ENCODE measurements around the gene ZNF557. TPM values are rescaled to one million over a fixed set of nuclear protein-coding genes. Genes with fewer than 3 reads are reported as not detected.

ZNF557 gene
- total RNA-seq, 2 experiments from 2014 or later, result 16.5 to 16.7 TPM

- no peak for DNase-seq
- no peak overlapping the region for H3K27ac Mint-ChIP-seq
- POLR2A ChIA-PET, result no interaction called here
Measured at GRCh38 chr19:7083076-7083956, 13.8 kb downstream of the ZNF557 start.

GRCh38 chr19:7088999-7089398, 19.5 kb downstream of the ZNF557 start:
- H3K27me3 Mint-ChIP-seq (ENCODE audit: low read depth), result no peaks in the 10 kb centered on the region
- ChIA-PET POLR2A (no interaction called here), CTCF (interaction anchor here (1.2 kb wide), 1 partner anchor 125 kb away, joined by 3 read pairs; no protein-coding TSS in a partner anchor)
- H3K4me3 Mint-ChIP-seq, result no peak overlapping the region
- H3K9me3 Mint-ChIP-seq (ENCODE audit: insufficient read depth), result peaks cover 41% of the 10 kb centered on the region
- peaks cover 9% of the 10 kb centered on the region for H3K4me1 Mint-ChIP-seq (ENCODE audit: low read depth)
- no peak for ATAC-seq
- H3K36me3 Mint-ChIP-seq (ENCODE audit: low read depth), result peaks cover 44% of the 10 kb centered on the region
- no peak for DNase-seq
- no peak overlapping the region for H3K27ac Mint-ChIP-seq

More at GRCh38 chr19:7083076-7083956, 13.8 kb downstream of the ZNF557 start:
- Mint-ChIP-seq H3K27me3 (ENCODE audit: low read depth) (no peaks in the 10 kb centered on the region), H3K36me3 (ENCODE audit: low read depth) (peaks cover 84% of the 10 kb centered on the region), H3K4me1 (ENCODE audit: low read depth) (no peaks in the 10 kb centered on the region), H3K4me3 (no peak overlapping the region), H3K9me3 (ENCODE audit: insufficient read depth) (peaks cover 43% of the 10 kb centered on the region)
- no peak for ATAC-seq
- CTCF ChIA-PET, result interaction anchor here (1.4 kb wide), 1 partner anchor 14 kb away, joined by 5 read pairs; the partner anchor contains the start of gene ZNF557

GRCh38 chr19:7098096-7098495, 28.6 kb downstream of the ZNF557 start:
- POLR2A ChIA-PET, result no interaction called here
- peaks cover 32% of the 10 kb centered on the region for H3K9me3 Mint-ChIP-seq (ENCODE audit: insufficient read depth)
- peaks cover 28% of the 10 kb centered on the region for H3K4me1 Mint-ChIP-seq (ENCODE audit: low read depth)
- H3K27ac Mint-ChIP-seq, result peak overlapping the region; percentile 91
- peaks cover 3% of the 10 kb centered on the region for H3K27me3 Mint-ChIP-seq (ENCODE audit: low read depth)
- peak overlapping the region; percentile 83 for H3K4me3 Mint-ChIP-seq
- no peak for DNase-seq
- CTCF ChIA-PET, result interaction anchor here (1.2 kb wide), 1 partner anchor 244 kb away, joined by 4 read pairs; no protein-coding TSS in a partner anchor
- no peak for ATAC-seq
- H3K36me3 Mint-ChIP-seq (ENCODE audit: low read depth), result peaks cover 15% of the 10 kb centered on the region

DNA sequence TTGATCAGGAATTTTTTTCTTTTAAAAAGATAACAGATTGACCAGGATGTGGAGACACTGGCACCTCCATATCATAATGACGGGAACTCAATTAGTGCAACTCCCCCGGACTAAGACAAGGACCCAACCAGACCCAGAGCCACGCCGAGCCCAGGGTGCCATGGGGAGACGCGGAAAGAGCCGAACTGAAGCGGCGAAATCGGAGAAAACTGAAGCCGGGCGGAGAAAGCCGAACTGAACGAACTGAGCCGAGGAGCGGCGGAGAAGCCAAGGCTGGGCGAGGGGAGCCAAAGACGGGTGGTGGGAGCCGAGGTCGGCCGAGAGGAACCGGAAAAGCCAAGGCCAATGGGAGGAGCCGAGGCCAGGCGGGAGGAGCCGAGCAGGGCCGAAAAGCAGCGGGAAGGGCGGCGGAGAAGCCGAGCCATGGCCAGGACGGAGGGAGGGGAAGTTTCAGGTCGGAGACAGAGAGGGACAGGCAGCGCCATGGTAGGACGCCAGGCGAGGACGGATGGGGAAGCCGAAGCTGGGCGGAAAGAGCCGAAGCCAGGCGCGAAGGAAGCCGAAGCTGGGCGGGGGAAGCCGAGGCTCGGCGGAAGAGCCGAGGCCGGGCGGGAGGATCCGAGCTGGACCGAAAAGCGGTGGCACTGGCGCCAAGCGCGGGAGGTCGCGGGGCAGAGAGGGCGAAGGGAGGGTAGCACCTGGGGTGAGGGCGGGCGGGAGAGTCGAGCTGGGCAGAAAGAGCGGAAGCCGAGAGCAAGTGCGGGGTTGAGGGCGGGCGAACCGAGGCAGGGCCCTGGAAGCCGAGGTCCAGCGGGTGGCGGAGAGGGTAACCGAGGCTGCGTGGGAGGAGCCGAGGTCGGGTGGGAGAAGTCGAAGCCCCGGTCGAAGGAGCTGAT, 29.4 kb downstream of the ZNF557 start:
- peak overlapping the region; percentile 83 for H3K4me3 Mint-ChIP-seq
- peaks cover 3% of the 10 kb centered on the region for H3K27me3 Mint-ChIP-seq (ENCODE audit: low read depth)
- H3K4me1 Mint-ChIP-seq (ENCODE audit: low read depth), result peaks cover 28% of the 10 kb centered on the region
- CTCF ChIA-PET, result interaction anchor here (0.6 to 1.5 kb wide), 13 partner anchors 14 to 582 kb away, joined by 3 to 6 read pairs (median 4); partner anchors contain the start of genes ARHGEF18, TRAPPC5 and ZNF557
- POLR2A ChIA-PET, result interaction anchor here (0.6 to 1.6 kb wide), 12 partner anchors 17 to 532 kb away, joined by 3 to 23 read pairs (median 3); partner anchors contain the start of gene ZNF557
- H3K9me3 Mint-ChIP-seq (ENCODE audit: insufficient read depth), result peaks cover 27% of the 10 kb centered on the region
- ATAC-seq (peak; percentile 94), DNase-seq (peak; percentile 91)
- H3K36me3 Mint-ChIP-seq (ENCODE audit: low read depth), result peaks cover 15% of the 10 kb centered on the region
- H3K27ac Mint-ChIP-seq, result peak overlapping the region; percentile 91

DNA sequence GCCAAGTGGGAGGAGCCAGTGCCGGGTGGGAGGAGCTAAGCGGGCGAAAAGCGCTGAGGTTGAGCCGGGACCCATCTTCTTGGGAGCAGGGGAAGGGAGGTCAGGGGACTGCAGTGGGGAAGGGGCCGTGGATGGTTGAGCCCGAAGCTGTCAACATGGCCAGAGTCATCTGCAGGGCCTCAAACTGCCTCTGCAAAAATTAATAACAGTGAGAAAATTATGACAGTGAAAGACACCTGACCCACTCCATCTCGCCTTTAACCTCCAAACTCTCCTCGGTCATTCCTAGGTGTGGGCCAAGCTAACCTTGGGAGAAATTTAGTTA, 30.1 kb downstream of the ZNF557 start:
- Mint-ChIP-seq H3K9me3 (ENCODE audit: insufficient read depth) (peaks cover 26% of the 10 kb centered on the region), H3K36me3 (ENCODE audit: low read depth) (peaks cover 14% of the 10 kb centered on the region), H3K4me1 (ENCODE audit: low read depth) (peaks cover 28% of the 10 kb centered on the region), H3K27ac (peak overlapping the region; percentile 91), H3K27me3 (ENCODE audit: low read depth) (peaks cover 3% of the 10 kb centered on the region), H3K4me3 (peak overlapping the region; percentile 83)
- ATAC-seq (no peak), DNase-seq (no peak)
- ChIA-PET POLR2A (interaction anchor here (0.6 to 1.6 kb wide), 12 partner anchors 18 to 531 kb away, joined by 3 to 23 read pairs (median 3); partner anchors contain the start of gene ZNF557), CTCF (interaction anchor here (0.6 to 1.5 kb wide), 12 partner anchors 14 to 581 kb away, joined by 3 to 6 read pairs (median 4); partner anchors contain the start of genes ARHGEF18, TRAPPC5 and ZNF557)

DNA sequence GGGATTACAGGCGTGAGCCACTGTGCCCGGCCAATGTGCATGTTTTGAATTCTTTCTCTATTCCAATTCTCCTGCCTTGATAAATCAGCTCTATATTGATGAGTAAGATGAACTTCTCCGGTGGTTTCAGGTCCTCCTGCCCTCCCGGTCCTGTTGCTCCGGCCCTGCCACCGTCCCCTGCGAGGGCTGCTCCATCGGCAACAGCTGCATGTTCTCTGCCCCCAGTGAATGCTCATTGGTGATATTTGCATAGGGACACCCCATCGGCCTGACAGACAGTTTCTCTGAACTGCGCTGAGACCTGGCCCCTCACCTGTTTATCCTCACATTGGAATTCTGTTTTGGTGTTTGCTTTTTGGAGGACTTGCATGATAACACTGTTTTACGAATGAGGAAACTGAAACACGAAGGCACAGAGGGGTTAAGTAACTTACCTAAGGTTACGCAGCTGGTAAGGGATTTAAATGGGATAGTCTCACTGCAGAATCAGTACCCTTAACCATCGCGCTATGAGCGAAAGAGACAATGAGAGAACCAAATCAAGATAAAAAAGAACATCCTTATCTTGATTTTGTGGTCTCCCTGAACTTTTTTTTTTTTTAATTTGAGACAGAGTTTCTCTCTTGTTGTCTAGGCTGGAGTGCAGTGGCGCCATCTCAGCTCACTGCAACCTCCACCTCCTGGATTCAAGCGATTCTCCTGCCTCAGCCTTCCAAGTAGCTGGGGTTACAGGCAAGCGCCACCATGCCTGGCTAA, 32.2 kb downstream of the ZNF557 start:
- ChIA-PET POLR2A (no interaction called here), CTCF (interaction anchor here (0.6 to 2.0 kb wide), 20 partner anchors 11 to 793 kb away, joined by 3 to 19 read pairs (median 4); partner anchors contain the start of genes ARHGEF18 and MCOLN1)
- peaks cover 28% of the 10 kb centered on the region for H3K4me1 Mint-ChIP-seq (ENCODE audit: low read depth)
- H3K36me3 Mint-ChIP-seq (ENCODE audit: low read depth), result peaks cover 5% of the 10 kb centered on the region
- no peak for ATAC-seq
- DNase-seq, result no peak
- peaks cover 3% of the 10 kb centered on the region for H3K27me3 Mint-ChIP-seq (ENCODE audit: low read depth)
- peaks cover 13% of the 10 kb centered on the region for H3K9me3 Mint-ChIP-seq (ENCODE audit: insufficient read depth)
- H3K4me3 Mint-ChIP-seq, result no peak overlapping the region
- H3K27ac Mint-ChIP-seq, result no peak overlapping the region

DNA sequence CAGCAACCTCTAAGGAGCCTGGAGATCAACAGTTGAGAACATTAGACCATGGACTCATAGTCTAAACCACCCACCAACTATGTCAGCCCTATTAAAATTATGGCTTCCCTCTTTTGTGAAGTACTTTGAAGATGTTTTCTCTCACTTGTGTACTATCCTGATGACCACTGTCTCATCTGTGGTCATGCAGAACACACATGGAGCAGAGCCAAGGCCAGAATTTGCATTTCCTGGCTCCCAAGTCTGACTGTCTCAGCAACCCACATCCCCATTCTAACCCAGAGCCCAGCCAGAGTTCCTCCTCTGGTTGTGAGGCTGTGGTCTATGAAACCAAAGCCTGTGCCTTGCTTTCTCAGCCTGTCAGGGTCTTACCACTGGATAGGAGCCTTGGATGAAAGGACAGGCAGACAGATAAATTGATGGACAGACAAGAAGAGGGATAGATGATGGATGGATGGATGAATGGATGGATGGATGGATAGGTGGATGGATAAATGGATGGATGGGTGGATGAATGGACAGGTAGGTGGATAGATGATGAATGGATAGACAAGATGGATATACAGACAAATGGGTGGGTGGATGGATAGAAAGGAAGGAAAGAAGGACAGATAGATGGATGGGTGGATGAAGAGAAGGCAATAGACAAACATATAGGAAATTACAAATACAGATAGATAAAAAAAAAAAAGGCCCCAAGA, 35.4 kb downstream of the ZNF557 start:
- Mint-ChIP-seq H3K9me3 (ENCODE audit: insufficient read depth) (no peaks in the 10 kb centered on the region), H3K4me3 (no peak overlapping the region), H3K27me3 (ENCODE audit: low read depth) (peaks cover 3% of the 10 kb centered on the region), H3K4me1 (ENCODE audit: low read depth) (peaks cover 11% of the 10 kb centered on the region), H3K27ac (no peak overlapping the region), H3K36me3 (ENCODE audit: low read depth) (no peaks in the 10 kb centered on the region)
- CTCF ChIA-PET, result no interaction called here
- ATAC-seq (no peak), DNase-seq (no peak)
- POLR2A ChIA-PET, result no interaction called here

DNA sequence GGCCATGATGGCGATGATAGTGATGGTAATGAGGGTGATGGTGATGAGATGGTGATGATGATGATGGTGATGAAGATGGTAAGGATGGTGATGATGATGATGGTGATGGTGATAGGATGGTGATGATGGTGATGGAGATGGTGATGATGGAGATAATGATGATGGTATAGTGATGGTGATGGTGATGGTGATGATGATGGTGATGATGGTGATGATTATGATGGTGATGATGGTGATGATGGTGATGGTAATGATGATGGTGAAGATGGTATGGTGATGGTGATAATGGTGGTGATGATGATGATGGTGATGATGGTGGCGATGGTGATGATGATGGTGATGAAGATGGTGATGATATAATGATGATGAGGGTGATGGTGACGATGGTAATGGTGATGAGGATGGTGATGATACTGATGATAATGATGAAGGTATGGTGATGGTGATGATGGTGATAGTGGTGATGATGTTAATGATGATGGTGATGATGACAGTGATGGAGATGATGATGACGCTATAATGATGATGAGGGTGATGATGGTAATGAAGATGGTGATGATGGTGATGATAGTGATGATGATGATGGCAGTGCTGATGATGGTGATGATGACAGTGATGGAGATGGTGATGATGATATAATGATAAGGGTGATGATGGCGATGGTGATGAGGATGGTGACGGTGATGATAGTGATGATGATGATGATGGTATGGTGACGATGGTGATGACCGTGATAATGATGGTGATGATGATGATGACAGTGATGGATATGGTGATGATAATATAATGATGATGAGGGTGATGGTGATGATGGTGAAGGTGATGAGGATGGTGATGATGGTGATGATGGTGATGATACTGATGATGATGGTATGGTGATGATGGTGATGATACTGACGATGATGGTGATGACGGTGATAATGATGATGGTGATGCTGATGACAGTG, 37.5 kb downstream of the ZNF557 start:
- Mint-ChIP-seq H3K9me3 (ENCODE audit: insufficient read depth) (no peaks in the 10 kb centered on the region), H3K27me3 (ENCODE audit: low read depth) (no peaks in the 10 kb centered on the region), H3K27ac (no peak overlapping the region), H3K4me3 (no peak overlapping the region), H3K4me1 (ENCODE audit: low read depth) (peaks cover 4% of the 10 kb centered on the region), H3K36me3 (ENCODE audit: low read depth) (no peaks in the 10 kb centered on the region)
- ChIA-PET CTCF (no interaction called here), POLR2A (no interaction called here)
- DNase-seq, result no peak
- no peak for ATAC-seq

- no peak for DNase-seq
- peaks cover 4% of the 10 kb centered on the region for H3K9me3 Mint-ChIP-seq (ENCODE audit: insufficient read depth)
- no peak overlapping the region for H3K4me3 Mint-ChIP-seq
- H3K4me1 Mint-ChIP-seq (ENCODE audit: low read depth), result no peaks in the 10 kb centered on the region
- no peak overlapping the region for H3K27ac Mint-ChIP-seq
- no peaks in the 10 kb centered on the region for H3K36me3 Mint-ChIP-seq (ENCODE audit: low read depth)
- H3K27me3 Mint-ChIP-seq (ENCODE audit: low read depth), result peaks cover 3% of the 10 kb centered on the region
- ChIA-PET POLR2A (interaction anchor here (0.6 kb wide), 1 partner anchor 267 kb away, joined by 3 read pairs; no protein-coding TSS in a partner anchor), CTCF (interaction anchor here (0.8 kb wide), 1 partner anchor 231 kb away, joined by 3 read pairs; no protein-coding TSS in a partner anchor)
- no peak for ATAC-seq
Measured at GRCh38 chr19:7109678-7110289, 40.3 kb downstream of the ZNF557 start.

All from activated CD8-positive, alpha-beta T cell treated with anti-CD3 and anti-CD28 coated beads, Interleukin-2, amount 10 ng/mL, durations not matched to agents 7 days and 5 days (primary cell).